Colonic mucosa (tissue), 4 donors: ENCODE data around the gene E2F4. TPM values are rescaled to one million over a fixed set of nuclear protein-coding genes. Genes with fewer than 3 reads are reported as not detected.

Experiments used
- DNase-seq: peaks from one replicate; pipeline ENCODE4 v3.0.0-alpha.2; 2020
- H3K27ac ChIP-seq: fragments of 200-600 bp; one replicate; pipeline ENCODE4 v1.8.0; 2021
- H3K27me3 ChIP-seq: fragments of 200-600 bp; one replicate; pipeline ENCODE4 v1.8.0; 2021
- H3K36me3 ChIP-seq: fragments of 200-600 bp; one replicate; pipeline ENCODE4 v1.8.0; 2021
- H3K4me1 ChIP-seq: fragments of 200-600 bp; one replicate; pipeline ENCODE4 v1.8.0; 2021; ENCODE audit warnings: mild to moderate bottlenecking
- H3K4me3 ChIP-seq: fragments of 200-600 bp; one replicate; pipeline ENCODE4 v1.8.0; 2021
- H3K9ac ChIP-seq, 2 donors: one replicate each; pipeline ENCODE4 v1.7.0; 2013; ENCODE audit warnings: control low read depth in 2 of 2, low read depth in 2 of 2, low read length in 2 of 2
- H3K9me3 ChIP-seq: fragments of 200-600 bp; one replicate; pipeline ENCODE4 v1.8.0; 2021
- CTCF ChIP-seq: fragments of 200-600 bp; IDR thresholded peaks from one replicate; pipeline ENCODE4 v1.8.0; 2022; ENCODE audit warnings: antibody characterized with exemption, mild to moderate bottlenecking
- intact Hi-C: fragments of 100-400 bp; cut with DNase I; formaldehyde crosslinking; loops from one replicate; pipeline ENCODE4 v1.14.1; 2022
- total RNA-seq, 2 donors: library from RNA; stranded (reverse); fragmentation: NEBNext Ultra II Directional in 1 of 2; extraction: Animal tissue kit (Norgen Biotek cat#: 25700) in 1 of 2; gene quantifications; one replicate each; pipeline ENCODE4 v1.2.1, GENCODE V29; 2021
- donor health status: healthy.
- donor health status: DM: no; HTN: no; CAD: no.
- donor health status: DM: no; HTN: no; CAD: no.

E2F4 gene
- total RNA-seq, 2 donors from 2014 or later = 53.3 to 89.0 TPM

GRCh38 chr16:67228905-67229304, 37.0 kb downstream of the E2F4 start:
- Histone ChIP-seq H3K4me3 (no peak overlapping the region), H3K9ac (no peak overlapping the region), H3K27me3 (no peaks in the 10 kb centered on the region), H3K27ac (no peak overlapping the region), H3K36me3 (peaks cover 19% of the 10 kb centered on the region), H3K4me1 (peaks cover 3% of the 10 kb centered on the region), H3K9me3 (no peaks in the 10 kb centered on the region)
- intact Hi-C loops = no loop called here
- no peak for TF ChIP-seq CTCF
- DNase-seq = no peak

- no peaks in the 10 kb centered on the region for H3K27me3 ChIP-seq
- H3K9me3 ChIP-seq = no peaks in the 10 kb centered on the region
- TF ChIP-seq CTCF = no peak
- peaks cover 19% of the 10 kb centered on the region for H3K36me3 ChIP-seq
- intact Hi-C loops = no loop called here
- no peak overlapping the region for H3K27ac ChIP-seq
- DNase-seq = no peak
- H3K9ac ChIP-seq = no peak overlapping the region
- H3K4me3 ChIP-seq = no peak overlapping the region
- H3K4me1 ChIP-seq = peaks cover 3% of the 10 kb centered on the region
Measured at GRCh38 chr16:67229906-67230808, 38.2 kb downstream of the E2F4 start.

- no peak for DNase-seq
- H3K36me3 ChIP-seq = peaks cover 19% of the 10 kb centered on the region
- H3K9me3 ChIP-seq = no peaks in the 10 kb centered on the region
- H3K27ac ChIP-seq = no peak overlapping the region
- no peak for TF ChIP-seq CTCF
- no peaks in the 10 kb centered on the region for H3K27me3 ChIP-seq
- H3K4me1 ChIP-seq = peaks cover 3% of the 10 kb centered on the region
- H3K9ac ChIP-seq = no peak overlapping the region
- intact Hi-C loops = no loop called here
- no peak overlapping the region for H3K4me3 ChIP-seq
Measured at GRCh38 chr16:67230809-67231660, 39.1 kb downstream of the E2F4 start.

GRCh38 chr16:67233596-67233995, 41.6 kb downstream of the E2F4 start:
- Histone ChIP-seq H3K36me3 (peaks cover 19% of the 10 kb centered on the region), H3K27ac (no peak overlapping the region), H3K4me3 (no peak overlapping the region), H3K4me1 (no peaks in the 10 kb centered on the region), H3K9ac (no peak overlapping the region), H3K27me3 (no peaks in the 10 kb centered on the region), H3K9me3 (no peaks in the 10 kb centered on the region)
- no peak for TF ChIP-seq CTCF
- intact Hi-C loops = no loop called here
- no peak for DNase-seq

GRCh38 chr16:67234180-67234597, 42.2 kb downstream of the E2F4 start:
- no peak overlapping the region for H3K4me3 ChIP-seq
- intact Hi-C loops = no loop called here
- H3K36me3 ChIP-seq = peaks cover 19% of the 10 kb centered on the region

More at GRCh38 chr16:67234180-67234597, 42.2 kb downstream of the E2F4 start:
- no peak for TF ChIP-seq CTCF
- H3K27ac ChIP-seq = no peak overlapping the region
- no peak for DNase-seq
- no peaks in the 10 kb centered on the region for H3K27me3 ChIP-seq
- H3K4me1 ChIP-seq = no peaks in the 10 kb centered on the region
- H3K9me3 ChIP-seq = no peaks in the 10 kb centered on the region
- H3K9ac ChIP-seq = no peak overlapping the region
